Measurements from ENCODE around the gene ROPN1L.

DNA sequence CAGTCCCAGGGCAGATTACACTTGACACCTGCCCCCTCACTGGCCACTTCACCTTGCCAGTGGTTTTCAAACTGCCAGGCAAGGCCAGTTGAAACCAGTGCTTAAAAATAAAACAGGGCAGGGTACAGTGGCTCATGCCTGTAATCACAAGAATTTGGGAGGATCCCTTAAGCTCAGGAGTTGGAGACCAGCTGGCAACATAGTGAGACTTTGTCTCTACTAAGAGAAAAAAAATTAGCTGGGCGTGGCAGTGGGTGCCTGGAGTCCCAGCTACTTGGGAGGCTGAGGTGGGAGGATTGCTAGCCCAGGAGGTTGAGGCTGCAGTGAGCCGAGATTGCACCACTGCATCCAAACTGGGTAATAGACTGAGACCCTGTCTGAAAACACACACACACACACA lies 58.1 kb downstream of the ROPN1L start:
- TF ChIP-seq CTCF (IDR thresholded peaks at IDR 0.05; ENCODE audit: low read depth, low read length, poor library complexity, severe bottlenecking) (no peak), EZH2phosphoT487 (IDR thresholded peaks at IDR 0.05; ENCODE audit: borderline replicate concordance, low read length) (no peak)
